Stimulated activated CD8-positive, alpha-beta memory T cell treated with anti-CD3 and anti-CD28 coated beads, Interleukin-12 subunit alpha, Interleukin-12 subunit beta, amount 100 ng/mL, for 24 hours (primary cell): ENCODE data around the gene WDR91.

Experiments used
- DNase-seq: peaks from one replicate; pipeline ENCODE4 v3.0.0-alpha.2; 2020; ENCODE audit errors: extremely low read depth

The WDR91 gene

GRCh38 chr7:135197906-135198655, 13.2 kb downstream of the WDR91 start:
- no peak for DNase-seq

- no peak for DNase-seq
These were observed 14.0 kb downstream of the WDR91 start for GRCh38 chr7:135197343-135197742.

GRCh38 chr7:135195968-135196629, 15.2 kb downstream of the WDR91 start:
- no peak for DNase-seq

- DNase-seq = no peak
These were observed 16.2 kb downstream of the WDR91 start for GRCh38 chr7:135195156-135195555.

- DNase-seq = no peak
These were observed 16.7 kb downstream of the WDR91 start for GRCh38 chr7:135194494-135195095.

- DNase-seq = no peak
These were observed 17.7 kb downstream of the WDR91 start for GRCh38 chr7:135193615-135194081.

GRCh38 chr7:135192914-135193536, 18.3 kb downstream of the WDR91 start:
- DNase-seq = no peak

- DNase-seq = no peak
These were observed 20.6 kb downstream of the WDR91 start for GRCh38 chr7:135190703-135191102.

- DNase-seq = no peak
These were observed 21.4 kb downstream of the WDR91 start for GRCh38 chr7:135189961-135190360.

- DNase-seq = no peak
These were observed 22.1 kb downstream of the WDR91 start for GRCh38 chr7:135189221-135189662.

- DNase-seq = no peak
These were observed 22.9 kb downstream of the WDR91 start for GRCh38 chr7:135188298-135188984.

- DNase-seq = no peak
These were observed 24.5 kb downstream of the WDR91 start for GRCh38 chr7:135186841-135187253.

- no peak for DNase-seq
These were observed 25.1 kb downstream of the WDR91 start for GRCh38 chr7:135186261-135186540.

- no peak for DNase-seq
These were observed 25.7 kb downstream of the WDR91 start for GRCh38 chr7:135185471-135186260.

GRCh38 chr7:135184254-135184841, 27.0 kb downstream of the WDR91 start:
- no peak for DNase-seq

GRCh38 chr7:135183478-135183877, 27.8 kb downstream of the WDR91 start:
- DNase-seq = no peak

GRCh38 chr7:135181929-135182678, 29.2 kb downstream of the WDR91 start:
- DNase-seq = no peak

GRCh38 chr7:135181261-135181928, 29.9 kb downstream of the WDR91 start:
- no peak for DNase-seq

GRCh38 chr7:135180122-135180521, 31.2 kb downstream of the WDR91 start:
- DNase-seq = no peak
